MM.1S (cell line): Measurements from ENCODE around the gene CCDC9.

Experiments used
- DNase-seq: peaks from one replicate; pipeline ENCODE4 v3.0.0-alpha.2; 2015
- H2AFZ ChIP-seq: fragments of 300-600 bp; sonication (generic); 2 replicates; pipeline ENCODE4 v1.6.0; 2016; ENCODE audit warnings: antibody characterized with exemption, low read length
- H3F3A ChIP-seq: fragments of 300-600 bp; sonication (generic); 2 replicates; pipeline ENCODE4 v1.6.1; 2016; ENCODE audit warnings: mild to moderate bottlenecking, antibody characterized with exemption, low read length, moderate library complexity, mixed read lengths; ENCODE audit not compliant: insufficient read depth
- H3K27ac ChIP-seq: fragments of 300-600 bp; sonication (generic); 2 replicates; pipeline ENCODE4 v1.5.1; 2016; ENCODE audit warnings: mild to moderate bottlenecking, low read length
- H3K27me3 ChIP-seq: fragments of 300-600 bp; sonication (generic); replicated peaks from 2 replicates; pipeline ENCODE4 v1.6.0; 2016; ENCODE audit warnings: low read length; ENCODE audit not compliant: insufficient read depth
- H3K36me3 ChIP-seq: fragments of 300-600 bp; sonication (generic); replicated peaks from 2 replicates; pipeline ENCODE4 v1.6.1; 2016; ENCODE audit warnings: mild to moderate bottlenecking, low read length, mixed read lengths; ENCODE audit not compliant: insufficient read depth
- H3K4me1 ChIP-seq: fragments of 300-600 bp; sonication (generic); 2 replicates; pipeline ENCODE4 v1.6.1; 2016; ENCODE audit warnings: low read length, mixed read lengths
- H3K4me2 ChIP-seq: fragments of 300-600 bp; sonication (generic); 2 replicates; pipeline ENCODE4 v1.6.0; 2016; ENCODE audit warnings: low read depth, low read length
- H3K4me3 ChIP-seq: fragments of 300-600 bp; sonication (generic); 2 replicates; pipeline ENCODE4 v1.5.1; 2016; ENCODE audit warnings: low read length, mixed read lengths
- H3K79me2 ChIP-seq: fragments of 300-600 bp; sonication (generic); 2 replicates; pipeline ENCODE4 v1.6.1; 2016; ENCODE audit warnings: mixed run types, low read length, mixed read lengths
- H3K9ac ChIP-seq: fragments of 300-600 bp; sonication (generic); 2 replicates; pipeline ENCODE4 v1.6.1; 2016; ENCODE audit warnings: low read length, mixed read lengths
- H3K9me2 ChIP-seq: fragments of 300-600 bp; sonication (generic); replicated peaks from 2 replicates; pipeline ENCODE4 v1.6.1; 2016; ENCODE audit warnings: mild to moderate bottlenecking, low read length, mixed read lengths; ENCODE audit not compliant: insufficient read depth
- H3K9me3 ChIP-seq: fragments of 300-600 bp; sonication (generic); replicated peaks from 2 replicates; pipeline ENCODE4 v1.6.1; 2016; ENCODE audit warnings: mild to moderate bottlenecking, low read length, mixed read lengths; ENCODE audit not compliant: insufficient read depth
- H4K20me1 ChIP-seq: fragments of 300-600 bp; sonication (generic); 2 replicates; pipeline ENCODE4 v1.6.1; 2016; ENCODE audit warnings: mild to moderate bottlenecking, low read length, moderate library complexity, mixed read lengths; ENCODE audit not compliant: insufficient read depth
- EZH2 ChIP-seq: fragments of 300-600 bp; sonication (generic); optimal IDR thresholded peaks from 2 replicates; pipeline ENCODE3; 2017; ENCODE audit warnings: low read depth, mild to moderate bottlenecking, antibody characterized with exemption, low read length, mixed read lengths
- EZH2phosphoT487 ChIP-seq: fragments of 300-600 bp; sonication (generic); IDR thresholded peaks from 2 replicates; pipeline ENCODE4 v1.6.1; 2018; ENCODE audit warnings: antibody characterized with exemption, low read length
- TF ChIP-seq, protein P1 (sequence below): fragments of 300-600 bp; sonication (generic); IDR thresholded peaks from 2 replicates; pipeline ENCODE4 v1.5.1; 2016; ENCODE audit warnings: antibody characterized with exemption, low read length, mixed read lengths

CCDC9 gene

DNA sequence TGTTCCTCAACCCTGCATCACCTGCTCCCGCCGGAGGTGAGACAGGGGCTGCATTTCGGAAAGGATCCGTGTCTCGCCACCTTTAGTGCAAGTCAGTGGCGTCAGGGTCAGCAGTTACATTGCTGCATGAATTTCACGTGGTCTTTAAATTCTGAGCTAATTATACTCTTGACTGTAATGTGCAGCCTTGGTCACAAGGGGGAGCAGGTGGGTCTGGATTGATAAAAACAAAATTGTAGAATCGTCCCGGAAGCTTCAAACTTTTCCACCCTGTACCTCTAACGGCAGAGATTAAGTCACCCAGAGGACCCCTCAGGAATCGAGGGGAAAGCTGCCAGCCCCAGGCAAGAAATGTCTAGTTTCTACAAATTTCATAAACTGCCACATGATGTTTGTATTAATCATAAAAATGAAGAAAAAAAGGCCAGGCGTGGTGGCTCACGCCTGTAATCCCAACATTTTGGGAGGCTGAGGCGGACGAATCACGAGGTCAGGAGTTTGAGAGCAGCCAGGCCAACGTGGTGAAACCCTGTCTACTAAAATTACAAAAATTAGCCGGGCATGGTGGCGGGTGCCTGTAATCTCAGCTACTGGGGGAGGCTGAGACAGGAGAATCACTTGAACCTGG is 45.5 kb upstream of the CCDC9 start:
- peaks cover 13% of the 10 kb centered on the region for H3F3A ChIP-seq
- no peaks in the 10 kb centered on the region for H4K20me1 ChIP-seq
- peaks cover 7% of the 10 kb centered on the region; the same call in 1 of the 2 replicates for H3K4me1 ChIP-seq
- no peaks in the 10 kb centered on the region for H3K9me3 ChIP-seq
- no peaks in the 10 kb centered on the region for H3K9me2 ChIP-seq
- peak overlapping the region; percentile 48; the same call in 1 of the 2 replicates for H3K27ac ChIP-seq
- no peaks in the 10 kb centered on the region for H3K36me3 ChIP-seq
- H3K27me3 ChIP-seq, result no peaks in the 10 kb centered on the region
- no peak overlapping the region for H2AFZ ChIP-seq
- peak; percentile 76 for DNase-seq
- H3K4me3 ChIP-seq, result no peak overlapping the region
- H3K79me2 ChIP-seq, result 0 out of 2 replicates have a peak, but pooled peaks cover 2% of the 10 kb centered on the region
- TF ChIP-seq, protein P1, sequence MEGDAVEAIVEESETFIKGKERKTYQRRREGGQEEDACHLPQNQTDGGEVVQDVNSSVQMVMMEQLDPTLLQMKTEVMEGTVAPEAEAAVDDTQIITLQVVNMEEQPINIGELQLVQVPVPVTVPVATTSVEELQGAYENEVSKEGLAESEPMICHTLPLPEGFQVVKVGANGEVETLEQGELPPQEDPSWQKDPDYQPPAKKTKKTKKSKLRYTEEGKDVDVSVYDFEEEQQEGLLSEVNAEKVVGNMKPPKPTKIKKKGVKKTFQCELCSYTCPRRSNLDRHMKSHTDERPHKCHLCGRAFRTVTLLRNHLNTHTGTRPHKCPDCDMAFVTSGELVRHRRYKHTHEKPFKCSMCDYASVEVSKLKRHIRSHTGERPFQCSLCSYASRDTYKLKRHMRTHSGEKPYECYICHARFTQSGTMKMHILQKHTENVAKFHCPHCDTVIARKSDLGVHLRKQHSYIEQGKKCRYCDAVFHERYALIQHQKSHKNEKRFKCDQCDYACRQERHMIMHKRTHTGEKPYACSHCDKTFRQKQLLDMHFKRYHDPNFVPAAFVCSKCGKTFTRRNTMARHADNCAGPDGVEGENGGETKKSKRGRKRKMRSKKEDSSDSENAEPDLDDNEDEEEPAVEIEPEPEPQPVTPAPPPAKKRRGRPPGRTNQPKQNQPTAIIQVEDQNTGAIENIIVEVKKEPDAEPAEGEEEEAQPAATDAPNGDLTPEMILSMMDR, result peak; percentile 80
- no peak for TF ChIP-seq EZH2
- H3K9ac ChIP-seq, result no peak overlapping the region
- no peak overlapping the region for H3K4me2 ChIP-seq

DNA sequence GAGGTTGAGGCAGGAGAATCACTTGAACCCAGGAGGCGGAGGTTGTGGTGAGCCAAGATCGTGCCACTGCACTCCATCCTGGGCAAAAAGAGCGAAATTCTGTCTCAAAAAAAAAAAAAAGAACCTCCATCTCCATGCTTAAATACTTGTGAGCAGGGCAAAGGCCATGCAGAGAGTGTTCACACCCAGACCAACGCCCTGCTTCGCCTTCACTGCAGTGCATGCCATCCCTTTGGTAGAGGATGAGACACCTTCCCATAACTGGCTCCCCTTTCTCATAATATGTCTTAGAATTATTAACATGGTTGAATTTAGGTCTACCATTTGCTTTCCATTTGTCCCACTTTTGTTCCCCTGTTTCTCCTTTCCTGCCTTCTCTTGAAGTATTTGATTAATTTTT is 40.7 kb upstream of the CCDC9 start:
- Histone ChIP-seq H3K4me1 (peaks cover under 1% of the 10 kb centered on the region; the same call in 1 of the 2 replicates), H3K4me2 (no peak overlapping the region), H3K9ac (no peak overlapping the region), H4K20me1 (no peaks in the 10 kb centered on the region), H2AFZ (no peak overlapping the region), H3K9me3 (no peaks in the 10 kb centered on the region), H3K79me2 (no peaks in the 10 kb centered on the region), H3K27ac (no peak overlapping the region), H3K4me3 (no peak overlapping the region), H3K27me3 (no peaks in the 10 kb centered on the region), H3K9me2 (no peaks in the 10 kb centered on the region), H3F3A (peaks cover under 1% of the 10 kb centered on the region; the same call in 1 of the 2 replicates), H3K36me3 (no peaks in the 10 kb centered on the region)
- DNase-seq, result no peak
- TF ChIP-seq EZH2 (no peak), EZH2phosphoT487 (no peak)
- TF ChIP-seq, protein P1, result no peak

DNA sequence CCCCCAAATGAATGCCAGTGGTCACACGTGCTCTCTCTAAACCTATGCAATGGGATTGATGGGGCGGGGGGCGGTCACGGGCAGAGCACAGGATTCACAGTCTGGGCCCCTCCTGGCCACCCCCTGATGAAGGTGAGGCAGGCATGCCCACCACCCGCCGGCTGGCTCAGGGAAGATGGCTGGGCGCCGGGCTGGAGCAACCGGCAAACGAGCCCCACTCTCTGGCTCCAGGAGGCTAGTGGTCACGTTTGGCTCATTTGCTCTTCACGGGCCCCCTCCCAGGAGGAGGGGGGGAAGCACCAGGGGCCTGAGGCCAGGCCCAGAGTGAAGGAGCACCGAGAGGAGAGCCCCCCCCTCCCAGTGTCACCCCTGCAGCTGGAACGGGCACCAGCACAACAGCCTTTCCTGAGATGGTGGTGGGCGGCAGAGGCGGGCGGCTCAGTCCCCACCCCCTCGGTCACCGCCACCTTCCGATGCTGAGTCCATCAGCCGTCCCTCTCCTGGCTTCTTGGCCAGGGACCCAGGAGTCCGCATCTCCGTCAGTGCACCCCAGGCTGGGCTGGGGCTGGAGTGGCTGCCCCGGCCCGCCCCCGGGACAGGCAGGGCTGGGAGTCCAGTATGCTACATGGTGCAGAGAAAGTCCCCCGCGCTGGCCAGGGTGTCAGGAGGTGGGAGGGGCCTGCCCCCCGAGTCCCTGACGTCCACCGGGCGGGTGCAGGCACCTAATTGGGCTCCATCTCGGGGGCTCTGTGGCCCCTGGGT is 35.1 kb upstream of the CCDC9 start:
- H2AFZ ChIP-seq, result no peak overlapping the region
- H3K4me3 ChIP-seq, result no peak overlapping the region
- TF ChIP-seq EZH2phosphoT487 (no peak), EZH2 (no peak)
- TF ChIP-seq, protein P1, result no peak
- no peak overlapping the region for H3K27ac ChIP-seq
- H3F3A ChIP-seq, result peaks cover under 1% of the 10 kb centered on the region; the same call in 1 of the 2 replicates
- H3K9ac ChIP-seq, result no peak overlapping the region
- H3K4me2 ChIP-seq, result no peak overlapping the region
- no peaks in the 10 kb centered on the region for H4K20me1 ChIP-seq
- no peaks in the 10 kb centered on the region for H3K27me3 ChIP-seq
- H3K9me3 ChIP-seq, result no peaks in the 10 kb centered on the region
- H3K36me3 ChIP-seq, result no peaks in the 10 kb centered on the region
- H3K79me2 ChIP-seq, result peaks cover 7% of the 10 kb centered on the region
- no peak for DNase-seq
- H3K9me2 ChIP-seq, result no peaks in the 10 kb centered on the region
- peaks cover 5% of the 10 kb centered on the region for H3K4me1 ChIP-seq
